T-helper 1 cell (primary cell): Measurements from ENCODE around the gene BTBD9.
"Not testable (repeated sequence)": the region's sequence is repeated elsewhere in the genome, so short reads cannot be mapped to it uniquely, and the experiment has no call there.

Experiments
- DNase-seq, 5 donors: peaks; one replicate each; pipeline ENCODE4 v3.0.0-alpha.2; 2012 to 2020

The BTBD9 gene

DNA sequence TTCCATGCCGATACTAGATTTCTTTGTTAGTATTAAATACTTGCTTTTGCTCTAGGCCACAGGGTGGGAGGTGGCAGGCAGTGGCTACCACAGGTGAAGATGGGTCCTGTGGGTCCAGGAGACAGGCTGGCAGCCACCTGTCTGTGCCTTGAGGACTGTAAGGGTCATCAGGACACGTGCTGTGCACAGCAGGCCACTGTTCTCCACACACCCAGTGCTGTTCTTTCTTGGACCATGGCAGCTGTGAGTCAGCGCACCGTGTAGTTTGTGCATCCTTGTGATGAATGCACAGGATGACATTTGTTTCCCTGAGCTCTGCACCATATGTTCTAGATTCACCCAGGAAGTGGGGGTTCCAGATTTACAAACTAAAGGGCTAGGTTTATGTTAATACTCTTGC is 503.2 kb downstream of the BTBD9 start:
- no peak for DNase-seq

DNA sequence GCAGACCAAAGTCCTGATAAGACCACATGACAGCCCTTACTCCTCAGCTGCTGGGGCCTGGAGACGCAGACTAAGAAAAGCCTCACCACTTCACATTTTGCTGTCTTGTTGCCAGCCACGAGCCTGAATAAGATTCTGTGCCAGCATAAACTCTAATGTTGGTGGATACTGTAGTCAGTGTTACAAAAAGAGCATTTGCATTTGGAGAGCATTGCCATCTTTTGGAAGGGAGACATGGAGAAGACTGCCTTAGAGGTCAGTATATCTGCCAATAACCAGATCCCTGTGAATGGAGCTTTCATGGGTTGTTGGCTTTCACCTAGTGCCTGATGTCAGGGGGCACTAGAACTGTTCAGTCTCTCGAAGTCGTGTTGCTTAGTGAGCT is 505.0 kb downstream of the BTBD9 start:
- DNase-seq: no peak

DNA sequence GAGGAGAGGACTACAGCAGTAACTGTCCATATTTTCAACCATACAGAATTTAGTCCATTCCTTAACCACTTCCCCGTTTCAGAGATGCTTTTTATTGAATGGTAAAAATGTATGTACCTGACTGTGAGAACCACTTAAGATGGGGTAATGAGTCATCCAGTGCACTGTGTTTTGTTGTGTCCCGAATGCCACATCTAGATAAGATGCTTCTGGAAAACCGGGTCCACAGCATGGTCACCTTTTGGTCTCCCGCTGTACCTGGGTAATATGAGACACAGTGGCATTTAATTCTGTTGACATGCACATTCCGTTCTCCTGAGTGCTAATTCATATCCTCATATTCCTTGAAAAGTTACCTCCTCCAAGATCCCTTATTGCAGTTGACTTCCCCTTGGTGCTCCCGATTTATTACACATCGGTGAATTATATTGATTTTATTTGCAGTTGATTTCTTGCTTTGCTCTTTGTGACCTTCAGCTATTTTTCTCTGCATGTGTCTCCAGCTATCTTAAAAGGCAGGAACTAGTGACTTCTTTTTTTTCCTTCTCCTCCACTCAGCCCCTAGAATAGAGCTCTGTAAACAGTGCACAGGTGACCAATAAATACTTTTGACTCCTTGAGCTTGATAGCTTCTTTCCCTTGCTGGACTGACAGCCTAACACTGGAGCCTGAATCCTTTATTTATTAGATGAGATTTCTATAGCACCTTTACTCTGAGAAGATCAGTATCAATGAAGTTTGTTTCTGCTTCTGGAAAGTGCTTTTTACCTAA is 505.6 kb downstream of the BTBD9 start:
- no peak for DNase-seq

- DNase-seq: peak in 1 of 5 donors; percentile 24
These were observed 508.2 kb downstream of the BTBD9 start for GRCh38 chr6:38131527-38131965.

- no peak for DNase-seq
These were observed 512.4 kb downstream of the BTBD9 start for GRCh38 chr6:38127284-38127683.

GRCh38 chr6:38124224-38124926 is 515.4 kb downstream of the BTBD9 start:
- not testable (repeated sequence) for DNase-seq

GRCh38 chr6:38119516-38119915 is 520.2 kb downstream of the BTBD9 start:
- no peak for DNase-seq

DNA sequence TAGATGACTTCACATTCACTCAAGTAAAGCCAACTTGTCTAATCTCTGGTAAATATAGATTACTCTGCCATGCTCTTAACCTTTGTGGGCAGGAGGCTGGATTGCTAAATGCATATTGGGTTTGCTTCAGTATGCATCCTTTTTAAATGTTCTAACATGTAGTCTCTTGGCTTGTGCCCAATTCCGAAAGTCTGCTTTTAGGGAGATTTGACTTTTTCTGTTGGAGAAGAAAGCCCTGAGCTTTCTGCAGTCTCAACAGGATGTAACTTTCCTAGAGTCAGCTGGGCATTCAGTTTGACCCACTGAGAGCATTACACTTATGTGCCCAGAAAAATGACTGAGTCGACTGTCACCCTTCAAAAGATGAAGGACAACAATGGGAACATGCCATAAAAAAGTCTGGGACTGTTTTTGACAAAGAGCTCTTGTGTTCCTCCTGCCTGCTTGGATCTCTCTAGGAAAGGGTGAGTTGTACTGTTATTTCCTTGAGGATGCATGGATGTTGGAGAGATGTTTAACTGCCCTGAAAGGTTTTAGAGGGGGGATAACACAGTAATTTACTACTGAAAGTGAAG is 520.9 kb downstream of the BTBD9 start:
- no peak for DNase-seq
